ENCODE data around the gene MECR.

GRCh38 chr1:29213055-29213454 is 17.7 kb downstream of the MECR start:
- TF ChIP-seq CTCF (conservative IDR thresholded peaks at IDR 0.05), result no peak
- no peak for TF ChIP-seq ZFX (IDR thresholded peaks at IDR 0.05)

All from C4-2B (cell line).